Thymus (tissue), 11 donors: Measurements from ENCODE around the gene MIOS. TPM values are rescaled to one million over a fixed set of nuclear protein-coding genes. Genes with fewer than 3 reads are reported as not detected.

Experiments used
- DNase-seq, 9 donors: peaks; one replicate each; pipeline ENCODE4 v3.0.0-alpha.2; 2013; ENCODE audit warnings: low spot score in 9 of 9, low read depth in 6 of 9, missing footprints in 1 of 9
- H3K27ac ChIP-seq, 2 donors: one replicate each; pipeline ENCODE4 v1.5.1; 2013; ENCODE audit warnings: control low read depth in 1 of 2, low read depth in 1 of 2, low read length in 1 of 2, mild to moderate bottlenecking in 1 of 2, moderate library complexity in 1 of 2
- H3K27me3 ChIP-seq, 2 donors: one replicate each; pipeline ENCODE4 v1.5.1; 2013; ENCODE audit warnings: low read length in 1 of 2; ENCODE audit not compliant: control insufficient read depth in 2 of 2, insufficient read depth in 1 of 2
- H3K36me3 ChIP-seq, 2 donors: one replicate each; pipeline ENCODE4 v1.5.1; 2013; ENCODE audit warnings: low read length in 1 of 2, mild to moderate bottlenecking in 1 of 2, moderate library complexity in 1 of 2; ENCODE audit not compliant: control insufficient read depth in 2 of 2, insufficient read depth in 2 of 2
- H3K4me1 ChIP-seq, 2 donors: one replicate each; pipeline ENCODE4 v1.5.1; 2013; ENCODE audit warnings: low read length in 2 of 2; ENCODE audit not compliant: control insufficient read depth in 2 of 2, insufficient read depth in 2 of 2
- H3K4me3 ChIP-seq, 2 donors: one replicate each; pipeline ENCODE4 v1.5.1; 2013; ENCODE audit warnings: low read length in 2 of 2, control low read depth in 1 of 2, mild to moderate bottlenecking in 1 of 2
- H3K9me3 ChIP-seq, 2 donors: one replicate each; pipeline ENCODE4 v1.5.1; 2013; ENCODE audit warnings: low read length in 1 of 2, mild to moderate bottlenecking in 1 of 2; ENCODE audit not compliant: control insufficient read depth in 2 of 2, insufficient read depth in 1 of 2
- WGBS: extraction: QIAGEN DNeasy Blood & Tissue Kit; methylation state at CpG from one replicate; pipeline ENCODE4 v1.1.7; 2013; 5-methylcytosine and 5-hydroxymethylcytosine counted together
- polyA plus RNA-seq: library from polyadenylated mRNA; stranded (reverse); fragments of 200-250 nt; gene quantifications from one replicate; pipeline ENCODE4 v1.2.3, GENCODE V29; 2013
- total RNA-seq: library from RNA; stranded (reverse); fragments of 120-200 nt; gene quantifications from one replicate; pipeline ENCODE4 v1.2.4, GENCODE V29; 2013
- donor health status: healthy.

MIOS gene
- total and polyA plus RNA-seq, 2 donors = 26.7 to 32.9 TPM

- Histone ChIP-seq H3K4me1 (no peaks in the 10 kb centered on the region), H3K9me3 (no peaks in the 10 kb centered on the region), H3K36me3 (no peaks in the 10 kb centered on the region), H3K27me3 (no peaks in the 10 kb centered on the region), H3K27ac (no peak overlapping the region), H3K4me3 (no peak overlapping the region)
- no peak for DNase-seq
- WGBS = 98% methylated on average over 3 of the region's 3 CpGs
These were observed 39.6 kb upstream of the MIOS start for GRCh38 chr7:7527047-7527446.

- H3K4me1 ChIP-seq = no peaks in the 10 kb centered on the region
- H3K9me3 ChIP-seq = no peaks in the 10 kb centered on the region
- H3K4me3 ChIP-seq = no peak overlapping the region
- no peak for DNase-seq
- 98% methylated on average over 4 of the region's 4 CpGs for WGBS
- no peaks in the 10 kb centered on the region for H3K27me3 ChIP-seq
- no peak overlapping the region for H3K27ac ChIP-seq
- no peaks in the 10 kb centered on the region for H3K36me3 ChIP-seq
These were observed 37.4 kb upstream of the MIOS start for GRCh38 chr7:7529328-7529727.

GRCh38 chr7:7533831-7534430 lies 32.8 kb upstream of the MIOS start:
- no peaks in the 10 kb centered on the region for H3K36me3 ChIP-seq
- no peak overlapping the region for H3K27ac ChIP-seq
- no peaks in the 10 kb centered on the region for H3K9me3 ChIP-seq
- H3K4me3 ChIP-seq = no peak overlapping the region
- H3K4me1 ChIP-seq = no peaks in the 10 kb centered on the region
- no peak for DNase-seq
- 99% methylated on average over 3 of the region's 3 CpGs for WGBS
- no peaks in the 10 kb centered on the region for H3K27me3 ChIP-seq

GRCh38 chr7:7535691-7536090 lies 31.0 kb upstream of the MIOS start, which contains the start of gene COL28A1:
TSS of gene COL28A1 (minus strand) at chr7:7535873. CDS start at chr7:7532875, 2,998 bp downstream.
- WGBS = 86% methylated on average over 1 of the region's 1 CpG
- Histone ChIP-seq H3K4me1 (no peaks in the 10 kb centered on the region), H3K36me3 (no peaks in the 10 kb centered on the region), H3K9me3 (no peaks in the 10 kb centered on the region), H3K4me3 (no peak within 1 kb of the TSS), H3K27ac (no peak within 1 kb of the TSS), H3K27me3 (no peaks in the 10 kb centered on the region)
- DNase-seq = no peak

DNA sequence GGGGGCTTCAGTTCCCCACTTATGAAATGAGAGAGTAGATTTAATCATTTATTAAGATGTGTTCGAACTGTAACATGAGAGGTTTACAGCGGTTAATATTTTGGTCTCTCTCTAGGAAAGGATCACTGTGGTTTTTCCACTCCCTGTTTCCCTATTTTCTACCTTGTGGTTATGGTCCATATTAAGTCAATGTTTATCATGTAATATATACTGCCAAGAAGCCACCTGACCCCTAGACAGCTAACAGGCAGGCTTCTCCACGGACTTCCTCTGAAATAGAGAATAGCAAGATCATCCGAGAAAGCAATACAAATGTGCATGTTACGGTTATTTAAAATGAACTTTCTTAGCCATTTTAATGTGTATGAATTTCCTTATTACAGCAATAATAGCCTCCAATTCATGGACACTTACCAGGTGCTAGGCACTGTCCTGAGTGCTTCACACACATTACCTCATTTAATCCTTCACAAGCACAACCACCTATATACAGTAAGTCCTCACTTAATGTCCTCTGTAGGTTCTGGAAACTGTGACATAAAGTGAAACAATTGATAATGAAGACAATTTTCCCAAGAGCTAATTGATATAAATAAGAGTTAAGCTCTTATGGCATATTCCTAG lies 30.2 kb upstream of the MIOS start:
- no peak overlapping the region for H3K27ac ChIP-seq
- 95% methylated on average over 5 of the region's 5 CpGs for WGBS
- H3K36me3 ChIP-seq = no peaks in the 10 kb centered on the region
- H3K27me3 ChIP-seq = no peaks in the 10 kb centered on the region
- no peak overlapping the region for H3K4me3 ChIP-seq
- no peak for DNase-seq
- no peaks in the 10 kb centered on the region for H3K9me3 ChIP-seq
- no peaks in the 10 kb centered on the region for H3K4me1 ChIP-seq

DNA sequence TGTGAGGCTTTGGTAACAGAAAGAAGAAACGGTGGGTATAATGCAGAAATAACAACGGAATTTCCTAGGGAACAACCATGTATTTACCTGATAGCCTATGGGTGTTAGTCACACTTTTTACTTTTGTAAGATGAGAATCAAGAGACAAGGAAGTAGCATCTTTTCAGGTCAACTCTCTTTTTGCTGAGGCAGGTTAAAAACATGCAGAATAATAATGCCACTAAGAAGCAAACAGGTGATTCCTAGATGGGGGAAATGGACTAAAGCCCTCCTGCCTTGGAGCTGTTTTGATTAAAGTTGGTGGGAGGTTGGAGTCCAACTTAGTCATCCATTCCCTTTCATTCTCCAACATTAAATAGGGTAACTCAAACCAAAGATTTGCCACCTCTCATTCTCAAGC lies 29.0 kb upstream of the MIOS start:
- Histone ChIP-seq H3K4me3 (no peak overlapping the region), H3K9me3 (no peaks in the 10 kb centered on the region), H3K36me3 (no peaks in the 10 kb centered on the region), H3K27me3 (no peaks in the 10 kb centered on the region), H3K4me1 (no peaks in the 10 kb centered on the region), H3K27ac (no peak overlapping the region)
- 98% methylated on average over 2 of the region's 2 CpGs for WGBS
- DNase-seq = no peak

GRCh38 chr7:7539152-7539551 lies 27.5 kb upstream of the MIOS start:
- Histone ChIP-seq H3K9me3 (no peaks in the 10 kb centered on the region), H3K27me3 (no peaks in the 10 kb centered on the region), H3K36me3 (no peaks in the 10 kb centered on the region), H3K4me1 (no peaks in the 10 kb centered on the region), H3K27ac (no peak overlapping the region), H3K4me3 (no peak overlapping the region)
- 95% methylated on average over 4 of the region's 4 CpGs for WGBS
- no peak for DNase-seq

GRCh38 chr7:7539711-7540110 lies 27.0 kb upstream of the MIOS start:
- no peak for DNase-seq
- Histone ChIP-seq H3K27ac (no peak overlapping the region), H3K4me1 (no peaks in the 10 kb centered on the region), H3K27me3 (no peaks in the 10 kb centered on the region), H3K9me3 (no peaks in the 10 kb centered on the region), H3K4me3 (no peak overlapping the region), H3K36me3 (no peaks in the 10 kb centered on the region)
- 98% methylated on average over 4 of the region's 4 CpGs for WGBS

GRCh38 chr7:7542251-7542835 lies 24.3 kb upstream of the MIOS start:
- Histone ChIP-seq H3K36me3 (no peaks in the 10 kb centered on the region), H3K9me3 (no peaks in the 10 kb centered on the region), H3K4me1 (no peaks in the 10 kb centered on the region), H3K27me3 (no peaks in the 10 kb centered on the region), H3K27ac (no peak overlapping the region), H3K4me3 (no peak overlapping the region)
- no peak for DNase-seq
- WGBS = 97% methylated on average over 4 of the region's 4 CpGs
